HepG2 (cell line): ENCODE results near the gene TAAR6. TPM values are rescaled to one million over a fixed set of nuclear protein-coding genes. Genes with fewer than 3 reads are reported as not detected.

Source experiments
- ATAC-seq: fragments of 200-7000 bp; cut with Tn5 transposase; 3 replicates; pipeline ENCODE4 v1.9.1; 2020; ENCODE audit warnings: mild to moderate bottlenecking, moderate library complexity
- BruUV-seq: library from RNA; stranded (reverse); fragments of 400-500 nt; replicated peaks from 2 replicates; lab custom pipeline; 2021; lab: Mats Ljungman, UMichigan
- CTCF ChIA-PET: fragments of 300-600 bp; formaldehyde crosslinking; extraction: SDS; loops from one replicate; lab custom pipeline; 2021; ENCODE audit warnings: low total read pairs, inconsistent platforms, low intra/inter-chr PET ratio; lab: Yijun Ruan, JAX
- POLR2A ChIA-PET: fragments of 350-600 bp; sonication (Branson Sonifier 250); formaldehyde crosslinking; loops from one replicate; lab custom pipeline; 2020; ENCODE audit warnings: antibody characterized with exemption, inconsistent platforms; lab: Yijun Ruan, JAX
- DNase-seq: peaks from one replicate; pipeline ENCODE4 v3.0.0-alpha.2; 2015; ENCODE audit warnings: low spot score
- FAIRE-seq: peaks from 3 replicates; lab custom pipeline; 2011; peaks lifted over from hg19 to GRCh38; lab: Jason Lieb, UNC
- H2AFZ ChIP-seq: one replicate; pipeline ENCODE4 v1.6.1; 2011; ENCODE audit warnings: low read length, inconsistent platforms
- H3K27ac ChIP-seq: fragments of 300-600 bp; 3 replicates; pipeline ENCODE4 v1.8.0; 2011; ENCODE audit warnings: mixed run types, mild to moderate bottlenecking, mixed read lengths, low read length, inconsistent platforms; ENCODE audit not compliant: insufficient read depth; ENCODE audit errors: extremely low read length
- H3K27me3 ChIP-seq, 2 experiments: fragments of 200-600 bp in 1 of 2; 2 replicates in 1 of 2; 3 replicates in 1 of 2; pipeline versions ENCODE4 v1.6.0 to v1.8.0; 2011; ENCODE audit warnings: low read length in 2 of 2, mild to moderate bottlenecking in 2 of 2, moderate library complexity in 2 of 2, inconsistent platforms in 1 of 2; ENCODE audit not compliant: insufficient read depth in 2 of 2, control insufficient read depth in 1 of 2
- H3K36me3 ChIP-seq, 2 experiments: fragments of 200-600 bp in 1 of 2; replicated peaks in 1 of 2; 2 replicates in 1 of 2; 3 replicates in 1 of 2; pipeline versions ENCODE4 v1.5.1 to v1.8.0; 2011; ENCODE audit warnings: low read length in 2 of 2, inconsistent platforms in 1 of 2; ENCODE audit not compliant: insufficient read depth in 2 of 2, control insufficient read depth in 1 of 2
- H3K4me1 ChIP-seq: 2 replicates; pipeline ENCODE4 v1.5.1; 2012; ENCODE audit warnings: low read length, inconsistent platforms; ENCODE audit not compliant: insufficient read depth
- H3K4me2 ChIP-seq: 2 replicates; pipeline ENCODE4 v1.6.0; 2011; ENCODE audit warnings: low read depth, low read length, inconsistent platforms
- H3K4me3 ChIP-seq, 3 experiments: fragments of 200-600 bp in 1 of 3; sonication (generic), shearing (Covaris generic) in 1 of 3; replicated peaks in 1 of 3; 2 replicates each; pipeline ENCODE4 v1.5.1; 2011 to 2016; ENCODE audit warnings: low read length in 3 of 3, inconsistent platforms in 2 of 3, low read depth in 2 of 3, mild to moderate bottlenecking in 2 of 3, control low read depth in 1 of 3, mixed read lengths in 1 of 3; ENCODE audit not compliant: insufficient read depth in 1 of 3
- H3K79me2 ChIP-seq: one replicate; pipeline ENCODE4 v1.6.1; 2011; ENCODE audit warnings: low read length, inconsistent platforms; ENCODE audit not compliant: insufficient read depth
- H3K9ac ChIP-seq: 2 replicates; pipeline ENCODE4 v1.6.0; 2011; ENCODE audit warnings: mild to moderate bottlenecking, low read depth, low read length, inconsistent platforms; ENCODE audit not compliant: insufficient read depth
- H3K9me3 ChIP-seq: 2 replicates; pipeline ENCODE4 v1.5.1; 2012; ENCODE audit warnings: mild to moderate bottlenecking, low read length
- H4K20me1 ChIP-seq: 2 replicates; pipeline ENCODE4 v1.6.0; 2011; ENCODE audit warnings: inconsistent platforms, mild to moderate bottlenecking, low read length, moderate library complexity; ENCODE audit not compliant: insufficient read depth
- CBX2 ChIP-seq, 2 experiments: fragments of 200-600 bp in 1 of 2; sonication (generic); formaldehyde crosslinking in 1 of 2; IDR thresholded peaks; 2 replicates each; pipeline versions ENCODE4 v1.7.0 to v1.8.1; 2018 to 2022; ENCODE audit warnings: low read depth in 2 of 2, low read length in 1 of 2, mild to moderate bottlenecking in 1 of 2, missing genetic modification reagents in 1 of 2
- GABPB1 ChIP-seq: IDR thresholded peaks from 2 replicates; pipeline ENCODE4 v1.6.1; 2016; ENCODE audit warnings: mild to moderate bottlenecking, missing genetic modification reagents, moderate library complexity, missing compliant biosample characterization
- HOXA5 ChIP-seq: sonication (generic); formaldehyde crosslinking; IDR thresholded peaks from 2 replicates; pipeline ENCODE4 v1.4.0; 2020; ENCODE audit warnings: missing genetic modification reagents
- JDP2 ChIP-seq: sonication (generic); formaldehyde crosslinking; IDR thresholded peaks from 2 replicates; pipeline ENCODE4 v1.8.1; 2022; ENCODE audit warnings: missing genetic modification reagents, borderline replicate concordance
- NRL ChIP-seq: sonication (generic); formaldehyde crosslinking; IDR thresholded peaks from 2 replicates; pipeline ENCODE4 v1.5.0; 2020; ENCODE audit warnings: missing genetic modification reagents, mild to moderate bottlenecking, moderate library complexity, borderline replicate concordance
- RFX5 ChIP-seq: IDR thresholded peaks from 2 replicates; pipeline ENCODE4 v1.6.1; 2011; ENCODE audit warnings: low read depth, low read length, improper control_type of control experiment
- SNAPC2 ChIP-seq: sonication (generic); formaldehyde crosslinking; IDR thresholded peaks from 2 replicates; pipeline ENCODE4 v1.8.1; 2022; ENCODE audit warnings: mild to moderate bottlenecking, missing genetic modification reagents
- ZMAT5 ChIP-seq: sonication (generic); formaldehyde crosslinking; IDR thresholded peaks from 2 replicates; pipeline ENCODE4 v1.5.0; 2020; ENCODE audit warnings: mild to moderate bottlenecking, low read depth, missing genetic modification reagents, borderline replicate concordance
- ZNF282 ChIP-seq: fragments of 450-650 bp; IDR thresholded peaks from 2 replicates; pipeline ENCODE4 v1.6.1; 2018; ENCODE audit not compliant: partially characterized antibody
- WGBS: methylation state at CpG from one replicate; pipeline ENCODE4 v1.1.6; 2017; ENCODE audit warnings: low lambda C conversion rate; 5-methylcytosine and 5-hydroxymethylcytosine counted together
- in situ Hi-C: cut with HindIII; loops from 2 replicates; pipeline ENCODE4 v1.10.0; 2017; ENCODE audit warnings: low pct_unique_long_range_greater_than_20kb; ENCODE audit not compliant: extremely low pct_ligation_motif_present
- intact Hi-C: fragments of 100-400 bp; cut with micrococcal nuclease; formaldehyde crosslinking; loops from one replicate; pipeline ENCODE4 v1.10.0; 2022; ENCODE audit not compliant: unreplicated experiment
- polyA plus RNA-seq, 8 experiments: library from polyadenylated mRNA; depleted of rRNA in 3 of 8; stranded (reverse) in 7 of 8; unstranded in 1 of 8; fragments of >200 nt; fragmentation: Illumina TruSeq in 4 of 8; extraction: Trizol in 4 of 8; gene quantifications; 2 replicates each; pipeline versions ENCODE4 v1.2.1 to v1.2.3, GENCODE V29; 2011 to 2016; ENCODE audit warnings: low read depth in 4 of 8, missing spikeins in 1 of 8, mixed read lengths in 1 of 8; ENCODE audit not compliant: insufficient read depth in 1 of 8
- total RNA-seq, 5 experiments: library from RNA; depleted of rRNA; stranded (reverse); fragments of >200 nt; fragmentation: Illumina TruSeq; extraction: Trizol; gene quantifications; 2 replicates each; pipeline ENCODE4 v1.2.3, GENCODE V29; 2016; ENCODE audit warnings: low read depth in 1 of 5
- TF ChIP-seq, protein P1 (sequence below): sonication (generic); formaldehyde crosslinking; conservative IDR thresholded peaks from 2 replicates; pipeline ENCODE4 v1.4.0; 2020; ENCODE audit warnings: mild to moderate bottlenecking, missing genetic modification reagents, moderate library complexity

The TAAR6 gene
- total and polyA plus RNA-seq, 2 of the 13 experiments (the other 11 are each of a cell fraction or from before 2014, with no cell fraction given) = not detected

DNA sequence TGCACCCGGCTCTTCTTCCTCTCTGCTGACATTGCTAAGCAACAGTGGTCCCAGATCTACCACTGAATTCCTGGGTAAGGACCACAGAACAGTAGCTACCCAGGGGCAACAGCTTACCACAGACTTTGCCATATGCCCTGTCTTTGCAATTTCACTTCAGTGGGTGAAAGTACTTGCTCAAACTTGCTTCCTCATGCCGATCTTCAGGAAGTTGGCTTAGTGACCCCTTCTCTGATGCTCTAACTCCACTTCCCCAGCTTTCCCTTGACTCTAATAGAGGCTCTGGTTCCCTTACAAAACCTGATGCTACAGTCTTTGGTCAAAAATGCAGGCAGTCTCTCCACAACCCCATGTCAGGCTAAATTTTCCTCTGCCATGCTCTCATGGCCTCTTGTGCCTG is 22.7 kb downstream of the TAAR6 start:
- CTCF ChIA-PET = no interaction called here
- TF ChIP-seq ZNF282 (no peak), CBX2 (IDR thresholded peaks at IDR 0.05; ENCODE audit: low read depth, low read length) (no peak), CBX2 (CRISPR knock-in tag; IDR thresholded peaks at IDR 0.05; ENCODE audit: low read depth) (no peak), SNAPC2 (CRISPR knock-in tag) (no peak), JDP2 (CRISPR knock-in tag) (no peak), GABPB1 (CRISPR knock-in tag) (no peak), NRL (CRISPR knock-in tag) (no peak), RFX5 (no peak), HOXA5 (CRISPR knock-in tag) (no peak), ZMAT5 (no peak)
- TF ChIP-seq, protein P1, sequence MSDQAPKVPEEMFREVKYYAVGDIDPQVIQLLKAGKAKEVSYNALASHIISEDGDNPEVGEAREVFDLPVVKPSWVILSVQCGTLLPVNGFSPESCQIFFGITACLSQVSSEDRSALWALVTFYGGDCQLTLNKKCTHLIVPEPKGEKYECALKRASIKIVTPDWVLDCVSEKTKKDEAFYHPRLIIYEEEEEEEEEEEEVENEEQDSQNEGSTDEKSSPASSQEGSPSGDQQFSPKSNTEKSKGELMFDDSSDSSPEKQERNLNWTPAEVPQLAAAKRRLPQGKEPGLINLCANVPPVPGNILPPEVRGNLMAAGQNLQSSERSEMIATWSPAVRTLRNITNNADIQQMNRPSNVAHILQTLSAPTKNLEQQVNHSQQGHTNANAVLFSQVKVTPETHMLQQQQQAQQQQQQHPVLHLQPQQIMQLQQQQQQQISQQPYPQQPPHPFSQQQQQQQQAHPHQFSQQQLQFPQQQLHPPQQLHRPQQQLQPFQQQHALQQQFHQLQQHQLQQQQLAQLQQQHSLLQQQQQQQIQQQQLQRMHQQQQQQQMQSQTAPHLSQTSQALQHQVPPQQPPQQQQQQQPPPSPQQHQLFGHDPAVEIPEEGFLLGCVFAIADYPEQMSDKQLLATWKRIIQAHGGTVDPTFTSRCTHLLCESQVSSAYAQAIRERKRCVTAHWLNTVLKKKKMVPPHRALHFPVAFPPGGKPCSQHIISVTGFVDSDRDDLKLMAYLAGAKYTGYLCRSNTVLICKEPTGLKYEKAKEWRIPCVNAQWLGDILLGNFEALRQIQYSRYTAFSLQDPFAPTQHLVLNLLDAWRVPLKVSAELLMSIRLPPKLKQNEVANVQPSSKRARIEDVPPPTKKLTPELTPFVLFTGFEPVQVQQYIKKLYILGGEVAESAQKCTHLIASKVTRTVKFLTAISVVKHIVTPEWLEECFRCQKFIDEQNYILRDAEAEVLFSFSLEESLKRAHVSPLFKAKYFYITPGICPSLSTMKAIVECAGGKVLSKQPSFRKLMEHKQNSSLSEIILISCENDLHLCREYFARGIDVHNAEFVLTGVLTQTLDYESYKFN = no peak
- TF ChIP-seq, all 625 proteins: peak for 0
- no peak overlapping the region for H3K4me3 ChIP-seq
- no peaks in the 10 kb centered on the region for H4K20me1 ChIP-seq
- H3K79me2 ChIP-seq = no peaks in the 10 kb centered on the region
- H3K4me2 ChIP-seq = no peak overlapping the region
- H2AFZ ChIP-seq = no peak overlapping the region
- no peak overlapping the region for H3K9ac ChIP-seq
- no peak overlapping the region for H3K27ac ChIP-seq
- DNase-seq (no peak), ATAC-seq (no peak), FAIRE-seq (no peak)
- no peaks in the 10 kb centered on the region for H3K4me1 ChIP-seq
- no TSS peak for BruUV-seq
- no peaks in the 10 kb centered on the region; a peak in 1 of 5 replicates for H3K27me3 ChIP-seq
- intact Hi-C loops = no loop called here
- H3K36me3 ChIP-seq = no peaks in the 10 kb centered on the region
- no peaks in the 10 kb centered on the region for H3K9me3 ChIP-seq
- in situ Hi-C loops = no loop called here
- POLR2A ChIA-PET = no interaction called here
- 13% methylated on average over 2 of the region's 2 CpGs for WGBS
